Measurements from ENCODE around the gene THAP7. TPM values are rescaled to one million over a fixed set of nuclear protein-coding genes. Genes with fewer than 3 reads are reported as not detected.

The THAP7 gene
- total and polyA plus RNA-seq, 2 of the 13 experiments (the other 11 are each of a cell fraction or from before 2014, with no cell fraction given), result 13.0 to 25.5 TPM

DNA sequence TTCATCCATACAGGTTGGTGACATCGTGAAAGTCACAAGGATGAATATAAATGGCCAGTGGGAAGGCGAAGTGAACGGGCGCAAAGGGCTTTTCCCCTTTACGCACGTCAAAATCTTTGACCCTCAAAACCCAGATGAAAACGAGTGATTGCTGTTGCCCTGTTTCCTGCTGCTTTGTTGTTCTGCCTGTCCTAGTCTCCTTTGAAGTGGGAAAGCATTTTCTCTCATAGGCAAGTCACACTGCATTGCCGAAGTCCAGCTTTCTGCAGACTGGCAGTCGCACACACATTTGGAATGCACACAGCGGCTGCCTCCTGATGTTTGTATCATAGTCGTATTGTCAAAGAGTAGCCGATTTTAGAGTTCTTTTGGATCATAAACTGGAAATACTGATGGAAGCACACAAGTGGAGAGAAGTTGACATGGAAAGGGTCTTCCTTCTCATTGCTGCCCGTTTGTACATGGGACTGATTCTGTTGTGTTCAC, 52.2 kb downstream of the THAP7 start (continued):
- no peak for TF ChIP-seq SP2 (CRISPR knock-in tag; IDR thresholded peaks at IDR 0.05)
- TF ChIP-seq SOX5 (CRISPR knock-in tag; IDR thresholded peaks at IDR 0.05; ENCODE audit: borderline replicate concordance), result peak; percentile 89
- TF ChIP-seq SP1 (IDR thresholded peaks at IDR 0.05), result no peak
- TF ChIP-seq SP1 (CRISPR knock-in tag; IDR thresholded peaks at IDR 0.05), result no peak
- TF ChIP-seq SALL2 (CRISPR knock-in tag; IDR thresholded peaks at IDR 0.05), result no peak
- TF ChIP-seq PAWR (CRISPR knock-in tag; IDR thresholded peaks at IDR 0.05; ENCODE audit: borderline replicate concordance), result no peak
- no peak for TF ChIP-seq ZNF121 (CRISPR knock-in tag; IDR thresholded peaks at IDR 0.05)
- no peak; the same call in 1 of the 2 replicates for TF ChIP-seq ZNF800 (CRISPR knock-in tag; IDR thresholded peaks at IDR 0.05)
- TF ChIP-seq CBFB (CRISPR knock-in tag; IDR thresholded peaks at IDR 0.05), result peak; percentile 53; the same call in 1 of the 2 replicates
- TF ChIP-seq ZNF749 (CRISPR knock-in tag; IDR thresholded peaks at IDR 0.05; ENCODE audit: borderline replicate concordance), result no peak
- TF ChIP-seq ZNF124 (CRISPR knock-in tag; IDR thresholded peaks at IDR 0.05), result no peak
- TF ChIP-seq SMC3 (IDR thresholded peaks at IDR 0.05; ENCODE audit: low read length), result no peak
- TF ChIP-seq ZNF768 (CRISPR knock-in tag; IDR thresholded peaks at IDR 0.05), result no peak
- TF ChIP-seq ZMYM2 (CRISPR knock-in tag; IDR thresholded peaks at IDR 0.05), result 0 out of 2 replicates have a peak, but pooled peaks have one; percentile 19
- TF ChIP-seq RNF2 (conservative IDR thresholded peaks at IDR 0.05; ENCODE audit: low read depth), result no peak
- TF ChIP-seq, protein P1, sequence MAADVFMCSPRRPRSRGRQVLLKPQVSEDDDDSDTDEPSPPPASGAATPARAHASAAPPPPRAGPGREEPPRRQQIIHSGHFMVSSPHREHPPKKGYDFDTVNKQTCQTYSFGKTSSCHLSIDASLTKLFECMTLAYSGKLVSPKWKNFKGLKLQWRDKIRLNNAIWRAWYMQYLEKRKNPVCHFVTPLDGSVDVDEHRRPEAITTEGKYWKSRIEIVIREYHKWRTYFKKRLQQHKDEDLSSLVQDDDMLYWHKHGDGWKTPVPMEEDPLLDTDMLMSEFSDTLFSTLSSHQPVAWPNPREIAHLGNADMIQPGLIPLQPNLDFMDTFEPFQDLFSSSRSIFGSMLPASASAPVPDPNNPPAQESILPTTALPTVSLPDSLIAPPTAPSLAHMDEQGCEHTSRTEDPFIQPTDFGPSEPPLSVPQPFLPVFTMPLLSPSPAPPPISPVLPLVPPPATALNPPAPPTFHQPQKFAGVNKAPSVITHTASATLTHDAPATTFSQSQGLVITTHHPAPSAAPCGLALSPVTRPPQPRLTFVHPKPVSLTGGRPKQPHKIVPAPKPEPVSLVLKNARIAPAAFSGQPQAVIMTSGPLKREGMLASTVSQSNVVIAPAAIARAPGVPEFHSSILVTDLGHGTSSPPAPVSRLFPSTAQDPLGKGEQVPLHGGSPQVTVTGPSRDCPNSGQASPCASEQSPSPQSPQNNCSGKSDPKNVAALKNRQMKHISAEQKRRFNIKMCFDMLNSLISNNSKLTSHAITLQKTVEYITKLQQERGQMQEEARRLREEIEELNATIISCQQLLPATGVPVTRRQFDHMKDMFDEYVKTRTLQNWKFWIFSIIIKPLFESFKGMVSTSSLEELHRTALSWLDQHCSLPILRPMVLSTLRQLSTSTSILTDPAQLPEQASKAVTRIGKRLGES (CRISPR knock-in tag; IDR thresholded peaks at IDR 0.05; ENCODE audit: borderline replicate concordance), result no peak
- 0 out of 2 replicates have a peak, but pooled peaks have one; percentile 16 for TF ChIP-seq ZNF619 (CRISPR knock-in tag; IDR thresholded peaks at IDR 0.05)
- TF ChIP-seq, protein P2, sequence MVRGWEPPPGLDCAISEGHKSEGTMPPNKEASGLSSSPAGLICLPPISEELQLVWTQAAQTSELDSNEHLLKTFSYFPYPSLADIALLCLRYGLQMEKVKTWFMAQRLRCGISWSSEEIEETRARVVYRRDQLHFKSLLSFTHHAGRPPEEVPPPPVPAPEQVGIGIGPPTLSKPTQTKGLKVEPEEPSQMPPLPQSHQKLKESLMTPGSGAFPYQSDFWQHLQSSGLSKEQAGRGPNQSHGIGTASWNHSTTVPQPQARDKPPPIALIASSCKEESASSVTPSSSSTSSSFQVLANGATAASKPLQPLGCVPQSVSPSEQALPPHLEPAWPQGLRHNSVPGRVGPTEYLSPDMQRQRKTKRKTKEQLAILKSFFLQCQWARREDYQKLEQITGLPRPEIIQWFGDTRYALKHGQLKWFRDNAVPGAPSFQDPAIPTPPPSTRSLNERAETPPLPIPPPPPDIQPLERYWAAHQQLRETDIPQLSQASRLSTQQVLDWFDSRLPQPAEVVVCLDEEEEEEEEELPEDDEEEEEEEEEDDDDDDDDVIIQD (CRISPR knock-in tag; IDR thresholded peaks at IDR 0.05; ENCODE audit: low read depth), result peak; percentile 44; the same call in 1 of the 2 replicates
- TF ChIP-seq ZNF724P (CRISPR knock-in tag; IDR thresholded peaks at IDR 0.05; ENCODE audit: borderline replicate concordance), result no peak
- TF ChIP-seq NFYC (CRISPR knock-in tag; IDR thresholded peaks at IDR 0.05), result no peak
- TF ChIP-seq, protein P3, sequence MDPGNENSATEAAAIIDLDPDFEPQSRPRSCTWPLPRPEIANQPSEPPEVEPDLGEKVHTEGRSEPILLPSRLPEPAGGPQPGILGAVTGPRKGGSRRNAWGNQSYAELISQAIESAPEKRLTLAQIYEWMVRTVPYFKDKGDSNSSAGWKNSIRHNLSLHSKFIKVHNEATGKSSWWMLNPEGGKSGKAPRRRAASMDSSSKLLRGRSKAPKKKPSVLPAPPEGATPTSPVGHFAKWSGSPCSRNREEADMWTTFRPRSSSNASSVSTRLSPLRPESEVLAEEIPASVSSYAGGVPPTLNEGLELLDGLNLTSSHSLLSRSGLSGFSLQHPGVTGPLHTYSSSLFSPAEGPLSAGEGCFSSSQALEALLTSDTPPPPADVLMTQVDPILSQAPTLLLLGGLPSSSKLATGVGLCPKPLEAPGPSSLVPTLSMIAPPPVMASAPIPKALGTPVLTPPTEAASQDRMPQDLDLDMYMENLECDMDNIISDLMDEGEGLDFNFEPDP (CRISPR knock-in tag; conservative IDR thresholded peaks at IDR 0.05), result no peak
- no peak; the same call in 1 of the 2 replicates for TF ChIP-seq KDM5A (IDR thresholded peaks at IDR 0.05; ENCODE audit: borderline replicate concordance, low read length)
- TF ChIP-seq, protein P4, sequence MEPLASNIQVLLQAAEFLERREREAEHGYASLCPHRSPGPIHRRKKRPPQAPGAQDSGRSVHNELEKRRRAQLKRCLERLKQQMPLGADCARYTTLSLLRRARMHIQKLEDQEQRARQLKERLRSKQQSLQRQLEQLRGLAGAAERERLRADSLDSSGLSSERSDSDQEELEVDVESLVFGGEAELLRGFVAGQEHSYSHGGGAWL (CRISPR knock-in tag; IDR thresholded peaks at IDR 0.05), result peak; percentile 35; the same call in 1 of the 2 replicates
